Left ventricle myocardium inferior (tissue), 1 donor: Measurements from ENCODE around the gene GABRG3. TPM values are rescaled to one million over a fixed set of nuclear protein-coding genes. Genes with fewer than 3 reads are reported as not detected.

ENCODE experiments used
- DNase-seq: peaks from one replicate; pipeline ENCODE4 v3.0.0-alpha.2; 2020
- H3K27ac ChIP-seq: fragments of 200-600 bp; replicated peaks from 2 replicates; pipeline ENCODE4 v1.8.0; 2021
- H3K27me3 ChIP-seq: fragments of 200-600 bp; 2 replicates; pipeline ENCODE4 v1.8.0; 2021; ENCODE audit warnings: low read depth
- H3K36me3 ChIP-seq: fragments of 200-600 bp; 2 replicates; pipeline ENCODE4 v1.8.0; 2021
- H3K4me1 ChIP-seq: fragments of 200-600 bp; 2 replicates; pipeline ENCODE4 v1.8.0; 2021
- H3K4me3 ChIP-seq: fragments of 200-600 bp; 2 replicates; pipeline ENCODE4 v1.8.0; 2021; ENCODE audit warnings: mild to moderate bottlenecking, moderate library complexity
- H3K9me3 ChIP-seq: fragments of 200-600 bp; replicated peaks from 2 replicates; pipeline ENCODE4 v1.8.0; 2021
- CTCF ChIP-seq: fragments of 200-600 bp; IDR thresholded peaks from 2 replicates; pipeline ENCODE4 v1.8.0; 2021; ENCODE audit warnings: antibody characterized with exemption, mild to moderate bottlenecking, borderline replicate concordance
- intact Hi-C: fragments of 100-400 bp; cut with micrococcal nuclease; formaldehyde crosslinking; loops from one replicate; pipeline ENCODE4 v1.11.0; 2022
- total RNA-seq: library from RNA; stranded (reverse); fragmentation: NEBNext Ultra II Directional; extraction: Animal tissue kit (Norgen Biotek cat#: 25700); gene quantifications from one replicate; pipeline ENCODE4 v1.2.1, GENCODE V29; 2021
- donor health status: DM: no; HTN: yes; CAD: no; lungs with severe emphysema.

GABRG3 gene
- total RNA-seq, 1 donor from 2014 or later, result not detected

- Histone ChIP-seq H3K27me3 (peaks cover 4% of the 10 kb centered on the region), H3K9me3 (no peaks in the 10 kb centered on the region), H3K4me1 (no peaks in the 10 kb centered on the region), H3K27ac (no peak overlapping the region), H3K4me3 (no peak overlapping the region), H3K36me3 (no peaks in the 10 kb centered on the region)
- intact Hi-C loops, result no loop called here
- no peak for TF ChIP-seq CTCF
- DNase-seq, result no peak
Observed at GRCh38 chr15:27532358-27532757, 561.4 kb downstream of the GABRG3 start.

GRCh38 chr15:27535445-27536129 is 564.6 kb downstream of the GABRG3 start:
- Histone ChIP-seq H3K36me3 (no peaks in the 10 kb centered on the region), H3K9me3 (no peaks in the 10 kb centered on the region), H3K4me3 (no peak overlapping the region), H3K4me1 (no peaks in the 10 kb centered on the region), H3K27me3 (peaks cover 18% of the 10 kb centered on the region), H3K27ac (no peak overlapping the region)
- intact Hi-C loops, result no loop called here
- TF ChIP-seq CTCF, result no peak
- no peak for DNase-seq

GRCh38 chr15:27538325-27538724 is 567.3 kb downstream of the GABRG3 start:
- intact Hi-C loops, result no loop called here
- H3K4me3 ChIP-seq, result no peak overlapping the region
- no peaks in the 10 kb centered on the region for H3K36me3 ChIP-seq
- peaks cover 18% of the 10 kb centered on the region for H3K27me3 ChIP-seq
- no peaks in the 10 kb centered on the region for H3K9me3 ChIP-seq
- no peak for DNase-seq
- TF ChIP-seq CTCF, result no peak
- no peaks in the 10 kb centered on the region for H3K4me1 ChIP-seq
- no peak overlapping the region for H3K27ac ChIP-seq

- H3K9me3 ChIP-seq, result no peaks in the 10 kb centered on the region
Observed at GRCh38 chr15:27541581-27541980, 570.6 kb downstream of the GABRG3 start.

GRCh38 chr15:27545494-27546255 is 574.7 kb downstream of the GABRG3 start:
- H3K36me3 ChIP-seq, result no peaks in the 10 kb centered on the region
- TF ChIP-seq CTCF, result no peak
- intact Hi-C loops, result no loop called here
- DNase-seq, result no peak
- H3K4me3 ChIP-seq, result no peak overlapping the region
- H3K4me1 ChIP-seq, result no peaks in the 10 kb centered on the region
- no peaks in the 10 kb centered on the region for H3K27me3 ChIP-seq
- H3K9me3 ChIP-seq, result no peaks in the 10 kb centered on the region
- H3K27ac ChIP-seq, result no peak overlapping the region

More at GRCh38 chr15:27541581-27541980, 570.6 kb downstream of the GABRG3 start:
- TF ChIP-seq CTCF, result no peak
- no peaks in the 10 kb centered on the region for H3K4me1 ChIP-seq
- intact Hi-C loops, result no loop called here
- no peak for DNase-seq
- peaks cover 14% of the 10 kb centered on the region for H3K27me3 ChIP-seq
- no peak overlapping the region for H3K27ac ChIP-seq
- H3K4me3 ChIP-seq, result no peak overlapping the region
- no peaks in the 10 kb centered on the region for H3K36me3 ChIP-seq
